Body of pancreas (tissue), 4 donors: ENCODE results near the gene IL22RA1. TPM values are rescaled to one million over a fixed set of nuclear protein-coding genes. Genes with fewer than 3 reads are reported as not detected.

Experiments used
- ATAC-seq: fragments of 150-250 bp; one replicate; pipeline ENCODE4 v1.9.1; 2016
- DNase-seq, 4 donors: peaks; one replicate each; pipeline ENCODE4 v3.0.0-alpha.2; 2019
- H3K27ac ChIP-seq, 4 donors: fragments of 200-600 bp; sonication (generic); 1 replicate in 3 of 4; 2 replicates in 1 of 4; pipeline versions ENCODE4 v1.5.1 to v1.6.1; 2016 to 2019; ENCODE audit warnings: mild to moderate bottlenecking in 1 of 4, mixed read lengths in 1 of 4, moderate library complexity in 1 of 4
- H3K27me3 ChIP-seq, 2 donors: fragments of 200-600 bp; sonication (generic); one replicate each; pipeline ENCODE4 v1.6.0; 2016; ENCODE audit warnings: mild to moderate bottlenecking in 1 of 2
- H3K36me3 ChIP-seq, 2 donors: fragments of 200-600 bp; sonication (generic); replicated peaks in 1 of 2; 2 replicates each; pipeline ENCODE4 v1.5.1; 2016; ENCODE audit warnings: low read depth in 2 of 2; ENCODE audit not compliant: insufficient read depth in 1 of 2
- H3K4me1 ChIP-seq: fragments of 200-600 bp; sonication (generic); one replicate; pipeline ENCODE4 v1.6.0; 2016
- H3K4me3 ChIP-seq, 2 donors: fragments of 200-600 bp; sonication (generic); 1 replicate in 1 of 2; 2 replicates in 1 of 2; pipeline ENCODE4 v1.5.1; 2016 to 2019
- H3K9me3 ChIP-seq, 3 donors: fragments of 200-600 bp; sonication (generic); 1 replicate in 2 of 3; 2 replicates in 1 of 3; pipeline ENCODE4 v1.5.1; 2016
- CTCF ChIP-seq, 7 experiments: fragments of 450-650 bp in 4 of 7; fragments of 200-600 bp in 3 of 7; sonication (generic) in 3 of 7; IDR thresholded peaks; one replicate each; pipeline ENCODE4 v1.5.1; 2016 to 2019; ENCODE audit warnings: antibody characterized with exemption in 7 of 7
- POLR2A ChIP-seq, 3 donors: fragments of 450-650 bp; IDR thresholded peaks; one replicate each; pipeline ENCODE4 v1.6.1; 2016; ENCODE audit warnings: antibody characterized with exemption in 3 of 3, mild to moderate bottlenecking in 2 of 3
- WGBS, 2 donors: methylation state at CpG; one replicate each; pipeline ENCODE4 v1.1.5; 2017; 5-methylcytosine and 5-hydroxymethylcytosine counted together
- intact Hi-C: fragments of 100-400 bp; cut with DNase I; formaldehyde crosslinking; loops from one replicate; pipeline ENCODE4 v1.15.1; 2023
- total RNA-seq, 2 donors: library from RNA; depleted of rRNA; stranded (reverse); fragments of >200 nt; gene quantifications; one replicate each; pipeline ENCODE4 v1.1.0, GENCODE V29; 2016

The IL22RA1 gene
- total RNA-seq, 2 donors from 2014 or later = 49.1 to 133 TPM

- H3K4me1 ChIP-seq = peaks cover 53% of the 10 kb centered on the region
Measured at GRCh38 chr1:24141311-24141997, 1.5 kb downstream of the IL22RA1 start.

GRCh38 chr1:24140741-24141181 lies 2.2 kb downstream of the IL22RA1 start:
- DNase-seq = peak; percentile 90 to 93 (median 92)
- intact Hi-C loops = no loop called here
- H3K27ac ChIP-seq = peak overlapping the region; percentile 93 to 96 (median 94)
- peak overlapping the region in 1 of 2 donors; percentile 13 for H3K4me3 ChIP-seq
- peak; percentile 71 for ATAC-seq
- WGBS, 2 donors = 52 to 55% methylated on average over 12 to 17 of the region's 17 CpGs
- H3K4me1 ChIP-seq = peaks cover 60% of the 10 kb centered on the region
- peak; percentile 64 to 78 (median 71) for TF ChIP-seq POLR2A (IDR thresholded peaks at IDR 0.05)
- TF ChIP-seq CTCF (IDR thresholded peaks at IDR 0.05) = no peak
- H3K36me3 ChIP-seq = no peaks in the 10 kb centered on the region
- H3K9me3 ChIP-seq = no peaks in the 10 kb centered on the region
- no peaks in the 10 kb centered on the region for H3K27me3 ChIP-seq

More at GRCh38 chr1:24141311-24141997, 1.5 kb downstream of the IL22RA1 start:
- Histone ChIP-seq H3K9me3 (no peaks in the 10 kb centered on the region), H3K36me3 (no peaks in the 10 kb centered on the region), H3K27me3 (no peaks in the 10 kb centered on the region), H3K27ac (peak overlapping the region; percentile 93 to 96 (median 94)), H3K4me3 (peak overlapping the region; percentile 13 to 44)
- TF ChIP-seq POLR2A (IDR thresholded peaks at IDR 0.05) = peak in 2 of 3 donors; percentile 45 to 50
- no peak for TF ChIP-seq CTCF (IDR thresholded peaks at IDR 0.05)
- WGBS, 2 donors = 41 to 52% methylated on average over 10 of the region's 10 CpGs
- intact Hi-C loops = no loop called here
- DNase-seq (peak in 3 of 4 donors; percentile 55 to 74 (median 61)), ATAC-seq (peak; percentile 33)

- DNase-seq = peak; percentile 52 to 73 (median 68)
- H3K4me3 ChIP-seq = no peak overlapping the region
- ATAC-seq = peak; percentile 6
- peaks cover 64% of the 10 kb centered on the region for H3K4me1 ChIP-seq
- peak overlapping the region; percentile 93 to 96 (median 94) for H3K27ac ChIP-seq
- WGBS, 2 donors = 41 to 43% methylated on average over 11 of the region's 11 CpGs
- no peaks in the 10 kb centered on the region for H3K36me3 ChIP-seq
- H3K9me3 ChIP-seq = no peaks in the 10 kb centered on the region
- intact Hi-C loops = no loop called here
- no peaks in the 10 kb centered on the region for H3K27me3 ChIP-seq
- TF ChIP-seq CTCF (IDR thresholded peaks at IDR 0.05) (no peak), POLR2A (IDR thresholded peaks at IDR 0.05) (peak; percentile 9 to 51 (median 11))
Measured at GRCh38 chr1:24139841-24140425, 3.0 kb downstream of the IL22RA1 start.

- Histone ChIP-seq H3K27ac (peak overlapping the region; percentile 93 to 96 (median 94)), H3K4me3 (no peak overlapping the region), H3K27me3 (no peaks in the 10 kb centered on the region), H3K36me3 (no peaks in the 10 kb centered on the region), H3K4me1 (peaks cover 65% of the 10 kb centered on the region), H3K9me3 (no peaks in the 10 kb centered on the region)
- no peak for DNase-seq
- TF ChIP-seq CTCF (IDR thresholded peaks at IDR 0.05) (no peak), POLR2A (IDR thresholded peaks at IDR 0.05) (no peak)
- WGBS, 2 donors = 32 to 46% methylated on average over 2 of the region's 2 CpGs
- no peak for ATAC-seq
- intact Hi-C loops = no loop called here
Measured at GRCh38 chr1:24139222-24139489, 3.8 kb downstream of the IL22RA1 start.
